ENCODE data around the gene SLC9A5.

Gene SLC9A5

GRCh38 chr16:67257486-67258160, 8.8 kb downstream of the SLC9A5 start:
- DNase-seq = no peak

- no peak for DNase-seq
Observed at GRCh38 chr16:67258161-67258835, 9.5 kb downstream of the SLC9A5 start.

- DNase-seq = no peak
Observed at GRCh38 chr16:67259705-67260104, 10.9 kb downstream of the SLC9A5 start.

- peak; percentile 78 for DNase-seq
Observed at GRCh38 chr16:67260426-67261063, 11.8 kb downstream of the SLC9A5 start.

GRCh38 chr16:67263201-67263600, 14.4 kb downstream of the SLC9A5 start:
- no peak for DNase-seq

- no peak for DNase-seq
Observed at GRCh38 chr16:67264277-67264676, 15.5 kb downstream of the SLC9A5 start.

- DNase-seq = no peak
Observed at GRCh38 chr16:67264866-67265265, 16.1 kb downstream of the SLC9A5 start.

GRCh38 chr16:67265834-67266233, 17.1 kb downstream of the SLC9A5 start:
- DNase-seq = no peak

- DNase-seq = peak; percentile 59
Observed at GRCh38 chr16:67268136-67268579, 19.4 kb downstream of the SLC9A5 start.

GRCh38 chr16:67269766-67270165, 21.0 kb downstream of the SLC9A5 start:
- peak; percentile 20 for DNase-seq

GRCh38 chr16:67270931-67271338, 22.2 kb downstream of the SLC9A5 start:
- DNase-seq = no peak

GRCh38 chr16:67271446-67271845, 22.7 kb downstream of the SLC9A5 start:
- DNase-seq = no peak

GRCh38 chr16:67275321-67275720, 26.5 kb downstream of the SLC9A5 start:
- no peak for DNase-seq

GRCh38 chr16:67277294-67277998, 28.7 kb downstream of the SLC9A5 start:
- peak; percentile 9 for DNase-seq

GRCh38 chr16:67277999-67278772, 29.4 kb downstream of the SLC9A5 start:
- DNase-seq = no peak

GRCh38 chr16:67278773-67279295, 30.1 kb downstream of the SLC9A5 start:
- peak; percentile 70 for DNase-seq

GRCh38 chr16:67279296-67280089, 30.7 kb downstream of the SLC9A5 start, which contains the start of gene PLEKHG4:
PLEKHG4 (plus strand) TSS chr16:67279532; CDS start chr16:67280045, 513 bp downstream.
- DNase-seq = peak; percentile 90

- DNase-seq = no peak
Observed at GRCh38 chr16:67280090-67281015, 31.6 kb downstream of the SLC9A5 start.

- DNase-seq = no peak
Observed at GRCh38 chr16:67281536-67282446, 33.0 kb downstream of the SLC9A5 start.

Data from DMS53 (cell line).